Activated naive CD8-positive, alpha-beta T cell treated with anti-CD3 and anti-CD28 coated beads, Interleukin-2, amount 10 ng/mL, durations not matched to agents 7 days and 5 days (primary cell): Measurements from ENCODE around the gene ERFL. TPM values are rescaled to one million over a fixed set of nuclear protein-coding genes. Genes with fewer than 3 reads are reported as not detected.
A peak's percentile ranks its signal among the peaks of the same experiment; 100 is the strongest.

Experiments
- ATAC-seq: fragments of 150-1000 bp; cut with Tn5 transposase; one replicate; pipeline ENCODE4 v1.10.0; 2021; ENCODE audit warnings: low read depth, moderate library complexity
- POLR2A ChIA-PET: fragments of 350-600 bp; sonication (Branson Sonifier 250); formaldehyde crosslinking; loops from one replicate; lab custom pipeline; 2021; ENCODE audit warnings: antibody characterized with exemption; lab: Charles Lee
- DNase-seq: peaks from one replicate; pipeline ENCODE4 v3.0.0; 2021
- H3K27ac Mint-ChIP-seq: one replicate; pipeline ENCODE4 v1.8.0; 2022; ENCODE audit warnings: mild to moderate bottlenecking, mixed read lengths
- H3K27me3 Mint-ChIP-seq: one replicate; pipeline ENCODE4 v1.8.0; 2022; ENCODE audit warnings: mild to moderate bottlenecking, moderate library complexity, mixed read lengths
- H3K36me3 Mint-ChIP-seq: one replicate; pipeline ENCODE4 v1.8.0; 2021; ENCODE audit warnings: mild to moderate bottlenecking, mixed read lengths
- H3K4me1 Mint-ChIP-seq: one replicate; pipeline ENCODE4 v1.8.0; 2021; ENCODE audit warnings: mixed read lengths
- H3K4me3 Mint-ChIP-seq: one replicate; pipeline ENCODE4 v1.8.0; 2022; ENCODE audit warnings: mild to moderate bottlenecking, moderate library complexity, mixed read lengths
- H3K9me3 Mint-ChIP-seq: one replicate; pipeline ENCODE4 v1.8.0; 2021; ENCODE audit warnings: mixed read lengths
- total RNA-seq, 2 experiments: library from RNA; stranded (reverse); gene quantifications; one replicate each; pipeline ENCODE4 v1.2.3, GENCODE V29; 2021

ERFL gene
- 1 to 10 TPM; 4.3 to 4.5 TPM for total RNA-seq

DNA sequence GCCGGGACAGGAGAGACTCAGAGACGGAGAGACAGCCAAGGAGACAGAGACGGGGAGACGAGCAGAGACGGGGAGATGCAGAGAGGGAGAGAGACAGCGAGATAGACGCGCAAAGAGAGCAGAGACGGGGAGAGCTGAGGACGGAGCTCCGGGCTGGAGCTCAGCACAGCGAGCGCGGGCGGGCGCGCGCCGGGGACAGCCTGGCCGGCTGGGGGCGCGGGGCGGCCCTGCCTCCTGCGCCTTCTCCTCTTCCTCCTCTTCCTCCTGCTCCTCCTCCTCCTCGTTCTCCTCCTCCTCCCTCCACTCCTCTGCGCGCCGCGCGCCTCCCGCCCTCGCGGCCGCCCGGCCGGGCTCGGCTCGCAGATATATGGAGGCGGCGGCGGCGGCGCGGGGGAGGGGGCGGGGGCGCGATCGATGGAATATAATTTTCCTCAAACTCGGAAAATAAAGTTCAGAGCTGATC, at the start of gene ERFL:
Gene ERFL (minus strand): TSS at position 229 of the 463 bp plus-strand sequence. CDS start 15,530 bp downstream, outside the sequence.
- POLR2A ChIA-PET, result interaction anchor here (0.6 to 2.0 kb wide), 10 partner anchors 16 to 579 kb away, joined by 3 to 6 read pairs (median 4); partner anchors contain the start of gene RABAC1
- no peaks in the 10 kb centered on the region for H3K9me3 Mint-ChIP-seq
- H3K4me1 Mint-ChIP-seq, result peaks cover 12% of the 10 kb centered on the region
- H3K27ac Mint-ChIP-seq, result peak within 1 kb of the TSS; percentile 69
- DNase-seq, result no peak
- peaks cover 5% of the 10 kb centered on the region for H3K36me3 Mint-ChIP-seq
- ATAC-seq, result peak; percentile 34
- H3K4me3 Mint-ChIP-seq, result peak within 1 kb of the TSS; percentile 81
- peaks cover 6% of the 10 kb centered on the region for H3K27me3 Mint-ChIP-seq

DNA sequence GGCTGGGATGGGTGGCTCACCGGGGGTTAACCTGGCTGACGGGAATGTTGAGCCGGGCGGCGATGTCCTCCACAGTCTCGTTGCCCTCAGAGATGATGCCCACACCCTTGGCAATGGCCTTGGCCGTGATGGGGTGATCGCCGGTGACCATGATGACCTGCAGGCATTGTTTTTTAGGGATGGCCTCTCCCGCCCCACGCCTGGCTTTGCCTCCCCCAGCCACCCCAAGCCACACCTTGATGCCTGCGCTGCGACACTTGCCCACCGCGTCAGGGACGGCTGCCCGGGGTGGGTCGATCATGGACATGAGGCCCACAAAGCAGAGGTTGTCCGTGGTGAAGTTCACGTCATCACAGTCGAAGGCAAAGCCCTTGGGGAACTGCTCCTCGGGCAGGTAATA, 49.7 kb upstream of the ERFL start:
- no peaks in the 10 kb centered on the region for H3K27me3 Mint-ChIP-seq
- no peaks in the 10 kb centered on the region for H3K36me3 Mint-ChIP-seq
- DNase-seq, result no peak
- H3K4me1 Mint-ChIP-seq, result no peaks in the 10 kb centered on the region
- H3K27ac Mint-ChIP-seq, result no peak overlapping the region
- POLR2A ChIA-PET, result no interaction called here
- no peaks in the 10 kb centered on the region for H3K9me3 Mint-ChIP-seq
- no peak overlapping the region for H3K4me3 Mint-ChIP-seq
- no peak for ATAC-seq

DNA sequence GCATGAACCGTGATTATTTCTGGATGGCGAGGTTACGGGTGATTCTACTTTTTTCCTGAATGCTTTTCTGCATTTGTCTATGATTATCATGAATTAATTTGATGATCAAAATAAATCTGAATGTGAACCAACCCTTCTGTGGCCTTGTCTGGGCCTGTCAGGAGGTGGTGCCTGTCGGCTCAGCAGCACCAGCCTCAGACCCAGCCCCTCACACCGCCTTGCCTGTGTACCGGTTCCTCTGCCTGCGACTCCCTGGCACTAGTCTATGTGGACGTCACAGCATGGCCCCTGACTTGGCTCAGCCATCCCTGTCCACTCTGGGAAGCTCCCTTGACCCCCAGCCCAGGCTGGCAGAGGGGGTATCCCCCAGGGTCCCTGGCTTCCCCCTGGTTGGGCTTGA, 46.4 kb upstream of the ERFL start:
- DNase-seq (no peak), ATAC-seq (no peak)
- H3K36me3 Mint-ChIP-seq, result no peaks in the 10 kb centered on the region
- H3K27ac Mint-ChIP-seq, result no peak overlapping the region
- no peak overlapping the region for H3K4me3 Mint-ChIP-seq
- POLR2A ChIA-PET, result no interaction called here
- H3K4me1 Mint-ChIP-seq, result no peaks in the 10 kb centered on the region
- H3K27me3 Mint-ChIP-seq, result no peaks in the 10 kb centered on the region
- no peaks in the 10 kb centered on the region for H3K9me3 Mint-ChIP-seq

DNA sequence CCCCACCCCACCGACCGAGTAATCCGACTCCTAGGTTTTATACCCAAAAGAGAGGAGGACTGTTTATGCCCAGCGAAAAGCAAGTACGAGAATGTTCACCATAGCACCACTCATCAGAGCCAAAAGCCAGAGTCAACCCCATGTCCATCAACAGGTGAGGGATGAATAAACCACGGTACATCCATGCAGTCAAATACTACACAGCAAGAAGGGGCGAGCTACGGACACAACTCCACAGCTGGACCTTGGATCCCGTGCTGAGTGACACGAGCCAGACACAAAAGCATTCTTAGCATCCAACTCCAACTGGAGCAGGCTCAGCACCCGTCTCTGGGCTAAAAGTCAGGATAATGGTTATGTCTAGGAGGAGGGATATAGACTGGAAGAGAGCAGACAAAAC, 43.1 kb upstream of the ERFL start:
- Mint-ChIP-seq H3K36me3 (no peaks in the 10 kb centered on the region), H3K9me3 (no peaks in the 10 kb centered on the region), H3K27ac (no peak overlapping the region), H3K27me3 (no peaks in the 10 kb centered on the region), H3K4me3 (no peak overlapping the region), H3K4me1 (no peaks in the 10 kb centered on the region)
- POLR2A ChIA-PET, result no interaction called here
- DNase-seq, result no peak
- no peak for ATAC-seq

DNA sequence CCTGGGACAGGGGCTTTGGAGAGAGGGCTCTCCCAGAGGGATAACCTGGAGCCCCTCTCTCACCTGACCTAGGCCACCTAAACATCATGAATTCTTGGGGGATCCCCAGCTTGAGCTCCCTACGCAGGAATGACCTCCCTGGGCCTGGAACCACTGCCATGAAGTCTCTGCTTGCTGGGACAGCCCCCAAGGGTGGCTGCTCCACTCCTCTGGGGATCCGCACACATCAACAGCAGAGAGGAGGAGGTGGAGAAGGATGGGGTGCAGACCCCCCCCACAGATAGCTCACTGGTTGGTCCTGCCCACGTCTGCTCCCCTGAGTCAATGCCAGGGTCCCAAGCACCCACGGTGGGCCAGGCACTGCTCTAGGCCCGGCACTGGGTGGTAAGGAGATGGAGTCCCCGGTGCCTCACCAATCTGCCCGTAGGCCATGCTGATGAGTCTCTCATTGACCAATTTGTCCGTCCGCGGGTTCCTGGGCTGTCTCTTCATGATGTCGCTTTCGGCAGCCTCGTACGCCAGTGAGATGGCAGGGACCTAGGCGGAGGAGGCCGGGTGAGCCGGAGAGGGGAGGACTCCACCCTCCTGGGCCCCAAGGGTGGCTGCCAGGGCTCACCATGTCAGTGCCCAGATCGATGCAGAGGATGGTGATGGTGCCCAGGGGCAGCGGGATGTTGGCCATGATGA, 41.7 kb upstream of the ERFL start:
- DNase-seq (no peak), ATAC-seq (no peak)
- H3K27ac Mint-ChIP-seq, result no peak overlapping the region
- H3K9me3 Mint-ChIP-seq, result no peaks in the 10 kb centered on the region
- POLR2A ChIA-PET, result no interaction called here
- no peaks in the 10 kb centered on the region for H3K27me3 Mint-ChIP-seq
- no peaks in the 10 kb centered on the region for H3K4me1 Mint-ChIP-seq
- no peak overlapping the region for H3K4me3 Mint-ChIP-seq
- no peaks in the 10 kb centered on the region for H3K36me3 Mint-ChIP-seq

DNA sequence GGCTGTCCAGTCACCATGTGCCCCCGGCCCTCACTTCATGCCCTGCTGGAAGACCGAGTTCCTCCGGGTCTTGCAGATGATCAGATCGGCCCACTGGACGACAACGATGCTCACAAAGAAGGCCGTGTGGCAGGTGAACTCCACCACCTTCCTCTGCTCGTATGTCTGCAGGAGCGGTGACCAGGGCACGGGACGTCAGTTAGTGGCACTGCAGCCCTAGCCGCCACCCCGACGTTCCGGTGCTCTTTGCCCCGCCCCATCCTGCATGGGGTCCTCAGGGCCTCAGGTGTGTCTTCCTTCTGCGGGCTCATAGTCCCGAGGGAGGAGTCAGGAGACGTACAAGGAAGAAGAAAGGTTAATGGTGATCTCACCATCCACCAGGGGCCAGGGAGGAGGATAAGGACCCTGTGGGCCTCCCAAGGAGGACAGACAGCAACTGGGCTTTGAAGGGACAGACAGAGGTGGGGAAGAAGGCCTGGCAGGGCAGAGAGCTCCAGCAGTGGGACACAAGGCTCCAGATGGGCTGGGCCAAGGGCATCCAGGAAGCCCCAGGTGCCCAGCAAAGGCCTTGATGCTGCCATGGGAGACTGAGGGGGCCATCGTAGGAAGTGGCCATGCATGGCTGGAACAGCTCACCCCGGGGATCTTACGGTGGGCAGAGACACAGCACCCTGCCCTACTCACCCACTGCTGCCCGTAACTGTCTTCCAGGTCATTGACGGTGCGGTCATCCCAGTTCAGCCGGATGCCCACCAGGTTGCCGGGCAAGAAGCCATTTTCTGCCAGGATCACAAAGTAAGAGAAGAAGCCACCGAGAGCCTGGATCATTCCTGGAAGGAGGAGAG, 40.7 kb upstream of the ERFL start:
- Mint-ChIP-seq H3K4me1 (no peaks in the 10 kb centered on the region), H3K36me3 (no peaks in the 10 kb centered on the region), H3K27ac (no peak overlapping the region), H3K27me3 (no peaks in the 10 kb centered on the region), H3K4me3 (no peak overlapping the region), H3K9me3 (no peaks in the 10 kb centered on the region)
- POLR2A ChIA-PET, result no interaction called here
- no peak for ATAC-seq
- no peak for DNase-seq

DNA sequence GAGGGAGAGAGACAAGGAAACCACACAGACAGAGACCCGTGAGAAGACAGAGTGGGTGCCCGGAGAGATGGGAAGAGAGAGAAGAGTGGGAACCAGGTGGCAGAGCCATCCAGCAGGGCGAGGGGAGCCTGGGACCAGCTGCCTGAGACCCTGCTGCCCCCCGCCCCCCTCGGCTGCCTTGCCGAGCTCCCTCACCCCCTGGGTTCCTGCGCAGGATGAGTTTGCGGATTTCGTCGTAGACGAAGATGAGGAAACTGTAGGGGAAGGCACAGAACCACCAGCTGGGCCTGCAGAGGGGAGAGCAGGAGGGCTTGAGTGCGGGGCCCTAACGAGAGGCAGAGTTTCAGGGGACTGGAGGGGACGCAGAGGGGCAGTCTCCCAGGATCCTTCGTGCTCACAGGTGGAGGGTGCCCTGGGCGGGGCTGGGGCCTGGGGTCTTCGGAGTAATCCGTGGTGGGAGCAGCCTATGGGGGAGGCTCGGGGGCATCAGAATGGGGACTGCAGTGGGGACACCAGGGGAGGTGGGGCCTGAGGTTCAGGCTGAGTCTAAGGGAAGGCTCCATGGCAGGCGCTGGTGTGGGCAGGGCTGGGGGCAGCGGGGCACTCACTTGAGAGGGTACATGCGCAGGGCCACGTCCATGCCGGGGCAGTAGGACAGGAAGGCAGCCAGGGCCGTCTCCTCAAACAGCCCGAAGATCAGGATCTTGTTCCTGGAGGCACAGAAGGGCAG, 39.0 kb upstream of the ERFL start:
- no peaks in the 10 kb centered on the region for H3K4me1 Mint-ChIP-seq
- DNase-seq (no peak), ATAC-seq (no peak)
- POLR2A ChIA-PET, result no interaction called here
- no peaks in the 10 kb centered on the region for H3K9me3 Mint-ChIP-seq
- H3K27me3 Mint-ChIP-seq, result no peaks in the 10 kb centered on the region
- no peak overlapping the region for H3K4me3 Mint-ChIP-seq
- H3K36me3 Mint-ChIP-seq, result no peaks in the 10 kb centered on the region
- peak overlapping the region; percentile 13 for H3K27ac Mint-ChIP-seq

DNA sequence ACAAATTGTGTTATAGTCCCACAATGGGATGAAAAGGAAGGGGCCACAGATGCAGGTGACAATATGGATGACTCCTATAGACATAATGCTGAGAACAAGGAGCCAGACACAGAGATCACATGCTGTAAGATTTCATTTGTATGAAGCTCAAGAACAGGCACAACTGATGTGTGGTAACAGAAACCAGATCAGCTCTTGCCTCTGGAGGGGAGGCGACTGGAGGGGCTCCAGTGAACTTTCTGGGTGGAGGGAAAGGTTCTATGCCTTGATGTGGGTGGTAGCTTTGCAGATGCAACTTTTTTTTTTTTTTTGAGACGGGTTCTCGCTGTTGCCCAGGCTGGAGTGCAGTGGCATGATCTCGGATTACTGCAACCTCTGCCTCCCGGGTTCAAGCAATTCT, 36.9 kb upstream of the ERFL start:
- Mint-ChIP-seq H3K27me3 (no peaks in the 10 kb centered on the region), H3K4me3 (no peak overlapping the region), H3K27ac (no peak overlapping the region), H3K4me1 (peaks cover 2% of the 10 kb centered on the region), H3K9me3 (no peaks in the 10 kb centered on the region), H3K36me3 (no peaks in the 10 kb centered on the region)
- no peak for ATAC-seq
- no peak for DNase-seq
- POLR2A ChIA-PET, result no interaction called here

DNA sequence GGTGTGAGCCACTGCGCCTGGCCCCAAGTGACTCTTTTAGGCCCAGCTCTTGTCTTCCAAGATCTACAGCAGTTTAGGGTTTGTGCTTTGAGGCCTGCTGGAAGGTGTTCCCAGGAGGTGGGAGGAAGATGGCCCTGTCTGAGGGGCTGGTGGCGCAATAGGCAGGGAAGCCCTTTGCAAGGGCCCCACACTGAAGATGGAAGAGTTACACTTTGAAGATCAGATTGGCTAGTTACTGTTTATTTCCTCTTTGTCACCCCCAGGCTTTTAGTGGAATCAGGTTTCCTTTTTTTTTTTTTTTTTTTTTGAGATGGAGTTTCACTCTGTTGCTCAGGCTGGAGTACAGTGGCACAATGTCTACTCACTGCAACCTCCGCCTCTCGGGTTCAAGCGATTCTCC, 32.7 kb upstream of the ERFL start:
- peak overlapping the region; percentile 30 for H3K27ac Mint-ChIP-seq
- no peaks in the 10 kb centered on the region for H3K9me3 Mint-ChIP-seq
- H3K27me3 Mint-ChIP-seq, result no peaks in the 10 kb centered on the region
- H3K4me1 Mint-ChIP-seq, result peaks cover 15% of the 10 kb centered on the region
- H3K36me3 Mint-ChIP-seq, result no peaks in the 10 kb centered on the region
- ATAC-seq, result no peak
- H3K4me3 Mint-ChIP-seq, result no peak overlapping the region
- POLR2A ChIA-PET, result no interaction called here
- DNase-seq, result no peak

DNA sequence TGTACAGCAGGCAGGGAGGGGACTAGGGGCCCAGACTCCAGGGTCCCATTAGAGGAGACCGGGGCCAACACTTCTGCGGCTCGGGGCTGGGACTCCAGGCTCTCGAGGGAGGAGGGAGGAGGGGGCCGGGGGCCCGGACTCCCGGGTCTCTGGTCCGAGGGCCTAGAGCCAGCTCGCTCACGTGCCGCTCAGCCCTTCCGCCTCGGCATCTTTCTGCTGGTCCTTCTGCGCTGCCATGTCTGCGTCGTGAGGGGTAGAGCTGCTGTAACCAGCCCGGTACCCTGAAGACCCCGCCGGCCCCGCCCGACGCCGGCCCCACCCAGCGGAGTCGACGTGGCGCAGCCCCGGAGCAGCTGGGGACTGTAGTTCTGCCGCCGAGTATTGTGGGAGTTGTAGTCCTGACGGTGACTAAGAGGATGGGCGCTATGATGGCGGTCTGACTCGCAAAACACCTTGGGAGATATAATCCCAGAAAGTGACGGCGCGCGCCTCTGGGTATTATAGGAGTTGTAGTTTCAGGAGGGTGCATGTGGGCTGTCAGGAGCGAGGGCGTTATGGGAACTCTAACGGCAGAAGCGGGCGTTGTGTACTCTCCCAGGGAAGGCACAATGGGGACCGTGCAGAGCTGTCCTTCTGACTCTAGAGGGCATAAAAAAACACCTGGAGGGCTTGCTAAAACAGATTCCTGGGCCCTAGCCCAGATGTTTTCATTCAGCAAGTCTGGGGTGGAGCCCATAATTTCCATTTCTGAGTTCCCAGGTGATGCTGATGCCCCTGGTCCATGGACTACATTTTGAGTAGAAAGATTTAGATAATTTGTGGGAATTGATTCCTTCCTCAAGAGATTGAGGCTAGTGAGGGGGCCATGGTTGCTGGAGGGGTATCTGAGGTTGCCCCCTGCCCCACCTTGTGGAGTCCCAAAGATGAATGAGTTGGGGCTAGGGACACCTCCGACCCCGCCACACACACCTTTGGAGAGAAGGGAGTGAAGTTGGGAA, 31.1 kb upstream of the ERFL start, which contains the start of gene RABAC1:
Gene RABAC1 (minus strand): TSS at position 266 of the 998 bp plus-strand sequence. CDS start 29 bp downstream, at position 237.
- peaks cover 15% of the 10 kb centered on the region for H3K4me1 Mint-ChIP-seq
- H3K27ac Mint-ChIP-seq, result peak within 1 kb of the TSS; percentile 96
- POLR2A ChIA-PET, result interaction anchor here (1.1 to 4.0 kb wide), 8 partner anchors 14 to 322 kb away, joined by 3 to 25 read pairs (median 6); partner anchors contain the start of genes ERFL and RPS19
- peak within 1 kb of the TSS; percentile 99 for H3K4me3 Mint-ChIP-seq
- H3K9me3 Mint-ChIP-seq, result no peaks in the 10 kb centered on the region
- no peaks in the 10 kb centered on the region for H3K36me3 Mint-ChIP-seq
- peak; percentile 85 for DNase-seq
- peak; percentile 90 for ATAC-seq
- no peaks in the 10 kb centered on the region for H3K27me3 Mint-ChIP-seq

DNA sequence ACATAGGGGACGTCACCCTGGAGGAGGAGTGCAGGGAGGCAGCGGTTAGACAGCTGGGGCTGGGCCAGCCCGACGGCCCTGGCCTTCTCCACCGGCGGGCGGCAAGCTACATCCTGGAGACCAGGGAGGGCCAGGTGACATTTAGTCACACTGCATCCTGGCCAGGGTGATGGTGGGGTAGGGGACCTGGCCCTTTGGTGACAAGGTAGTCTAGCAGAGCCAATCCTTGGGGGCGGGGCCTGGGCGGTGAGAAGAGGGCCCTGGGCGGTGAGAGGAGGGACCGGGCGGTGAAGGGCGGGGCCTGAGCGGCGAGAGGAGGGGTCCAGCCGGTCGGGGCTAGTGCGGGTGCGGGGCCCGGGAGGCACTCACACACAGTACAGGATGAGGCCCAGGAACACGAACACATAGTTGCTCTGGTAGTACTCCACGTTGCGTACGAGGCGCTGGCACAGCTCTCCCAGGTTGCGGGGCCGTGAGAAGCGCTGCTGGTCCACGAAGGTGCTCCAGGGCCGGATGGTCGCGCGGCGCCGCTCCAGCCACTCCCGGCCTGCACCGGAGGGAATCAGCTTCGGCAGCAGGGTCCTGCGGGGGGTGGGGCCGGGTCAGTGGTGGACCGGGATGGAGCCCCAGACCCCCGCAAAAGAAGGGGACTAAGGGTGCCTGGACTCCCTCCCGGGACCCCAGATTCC, 30.3 kb upstream of the ERFL start:
- ATAC-seq (peak; percentile 55), DNase-seq (peak; percentile 89)
- Mint-ChIP-seq H3K27ac (peak overlapping the region; percentile 64), H3K9me3 (no peaks in the 10 kb centered on the region), H3K36me3 (no peaks in the 10 kb centered on the region), H3K4me1 (peaks cover 15% of the 10 kb centered on the region), H3K27me3 (no peaks in the 10 kb centered on the region), H3K4me3 (peak overlapping the region; percentile 99)
- POLR2A ChIA-PET, result interaction anchor here (1.1 to 4.0 kb wide), 10 partner anchors 13 to 323 kb away, joined by 3 to 25 read pairs (median 5); partner anchors contain the start of genes CD79A, ERFL and RPS19
